ENCODE measurements around the gene TM9SF4.
A peak's percentile ranks its signal among the peaks of the same experiment; 100 is the strongest.
"Not testable (repeated sequence)": the region's sequence is repeated elsewhere in the genome, so short reads cannot be mapped to it uniquely, and the experiment has no call there.

TM9SF4 gene

DNA sequence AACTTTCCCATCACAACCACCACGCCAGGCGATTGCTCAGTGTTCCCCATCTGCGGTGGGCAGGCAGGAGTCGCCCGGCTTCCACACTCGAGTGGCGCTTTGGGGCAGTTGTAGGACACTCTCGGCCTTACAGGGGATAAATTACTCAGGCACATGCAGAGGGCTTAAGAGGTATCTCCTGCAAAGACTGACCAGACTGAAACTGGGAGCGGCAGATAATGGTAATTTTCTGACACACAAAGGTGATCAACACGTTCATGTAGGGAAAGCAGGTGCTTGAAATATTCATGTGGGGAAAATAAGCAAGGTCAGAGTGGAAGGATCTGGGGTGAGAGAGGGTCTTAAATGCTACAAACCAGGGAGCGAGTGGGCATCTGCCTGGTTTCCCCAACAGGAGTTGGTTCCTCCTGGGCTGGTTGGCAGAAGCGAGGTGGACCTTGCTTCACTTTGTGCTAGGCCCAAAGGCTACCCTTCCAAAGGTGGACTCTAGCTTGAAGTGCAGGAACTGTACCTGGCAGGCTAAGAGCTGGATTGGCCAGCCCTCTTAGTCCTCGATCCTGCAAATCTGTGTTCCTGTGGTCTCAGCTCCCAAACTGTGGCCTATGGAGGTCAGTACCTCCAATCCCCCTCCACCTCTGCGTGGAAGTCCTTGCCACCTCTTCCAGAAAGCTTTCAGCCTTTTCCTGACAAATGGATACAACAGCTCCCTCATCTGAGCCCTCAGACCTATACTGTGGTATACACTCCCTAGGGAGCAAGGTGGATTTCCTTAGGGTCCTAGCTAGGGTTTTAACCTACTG, 81.3 kb downstream of the TM9SF4 start:
- Mint-ChIP-seq H3K27ac (peak overlapping the region; percentile 2), H3K9me3 (no peaks in the 10 kb centered on the region), H3K36me3 (ENCODE audit: low read depth) (peaks cover 17% of the 10 kb centered on the region), H3K4me3 (peak overlapping the region; percentile 67), H3K4me1 (ENCODE audit: low read depth) (peaks cover 18% of the 10 kb centered on the region), H3K27me3 (ENCODE audit: low read depth) (no peaks in the 10 kb centered on the region)

DNA sequence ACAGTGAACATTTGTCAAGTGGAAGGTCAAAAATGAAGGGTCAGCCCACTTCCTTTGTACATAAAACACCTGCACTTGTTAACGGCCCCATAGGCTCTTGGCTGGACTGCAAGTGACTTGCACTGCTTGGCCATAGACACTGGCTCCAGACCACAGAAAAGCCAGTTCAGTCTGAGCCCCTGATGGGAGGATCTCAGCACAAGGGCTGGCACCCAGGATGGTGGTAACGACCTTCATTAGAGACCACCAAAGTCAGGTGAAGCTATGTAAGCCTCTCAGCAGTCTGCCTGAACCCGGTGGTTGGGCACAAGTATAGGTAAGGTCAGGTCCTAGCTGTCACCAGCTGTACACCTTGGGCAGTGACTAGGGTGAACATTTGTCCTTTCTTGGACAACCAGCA, 81.9 kb downstream of the TM9SF4 start:
- Mint-ChIP-seq H3K4me3 (peak overlapping the region; percentile 67), H3K4me1 (ENCODE audit: low read depth) (peaks cover 18% of the 10 kb centered on the region), H3K9me3 (no peaks in the 10 kb centered on the region), H3K27ac (no peak overlapping the region), H3K36me3 (ENCODE audit: low read depth) (peaks cover 17% of the 10 kb centered on the region), H3K27me3 (ENCODE audit: low read depth) (no peaks in the 10 kb centered on the region)

DNA sequence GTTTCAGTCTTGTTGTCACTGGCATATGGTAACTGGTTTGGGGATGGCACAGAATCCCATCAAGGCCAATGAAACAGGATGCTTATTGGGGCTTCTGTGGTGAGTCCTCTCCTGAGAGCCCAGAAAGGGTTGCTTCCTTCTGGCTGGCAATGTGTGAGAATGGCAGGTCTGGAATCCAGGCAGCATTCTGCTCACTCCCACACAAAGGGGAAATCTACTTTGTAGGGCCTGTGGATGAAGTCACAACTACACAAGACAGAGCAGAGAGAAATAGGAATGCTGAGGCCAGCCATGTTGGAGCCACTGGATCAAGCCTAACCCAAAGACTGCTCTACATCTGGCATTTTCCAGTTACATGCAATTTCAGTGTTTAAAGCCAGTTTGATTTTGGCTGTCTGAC, 82.4 kb downstream of the TM9SF4 start:
- no peak overlapping the region for H3K27ac Mint-ChIP-seq
- H3K4me3 Mint-ChIP-seq = no peak overlapping the region
- H3K36me3 Mint-ChIP-seq (ENCODE audit: low read depth) = peaks cover 17% of the 10 kb centered on the region
- peaks cover 18% of the 10 kb centered on the region for H3K4me1 Mint-ChIP-seq (ENCODE audit: low read depth)
- H3K9me3 Mint-ChIP-seq = no peaks in the 10 kb centered on the region
- H3K27me3 Mint-ChIP-seq (ENCODE audit: low read depth) = no peaks in the 10 kb centered on the region

DNA sequence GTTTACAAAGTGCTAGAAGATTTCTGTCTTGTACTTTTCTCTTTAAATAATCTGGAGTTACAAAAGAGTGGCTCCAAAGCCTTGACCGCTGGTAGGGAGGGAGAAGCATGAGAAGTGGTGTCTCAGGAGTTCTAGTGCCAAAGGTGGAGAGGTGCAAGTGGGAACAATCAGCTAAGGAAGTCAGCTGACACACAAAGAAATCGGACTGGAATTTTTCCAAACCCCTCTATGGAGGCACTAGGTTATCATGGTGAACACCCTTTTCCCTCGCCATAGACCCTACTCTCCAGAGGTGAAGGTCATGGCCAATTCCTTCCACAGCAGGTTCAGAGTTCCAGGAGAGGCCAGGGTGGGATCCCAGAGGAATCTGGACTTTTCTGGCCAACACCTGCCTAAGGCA, 83.2 kb downstream of the TM9SF4 start:
- Mint-ChIP-seq H3K36me3 (ENCODE audit: low read depth) (peaks cover 22% of the 10 kb centered on the region), H3K4me1 (ENCODE audit: low read depth) (peaks cover 18% of the 10 kb centered on the region), H3K27ac (no peak overlapping the region), H3K9me3 (no peaks in the 10 kb centered on the region), H3K27me3 (ENCODE audit: low read depth) (no peaks in the 10 kb centered on the region), H3K4me3 (no peak overlapping the region)

DNA sequence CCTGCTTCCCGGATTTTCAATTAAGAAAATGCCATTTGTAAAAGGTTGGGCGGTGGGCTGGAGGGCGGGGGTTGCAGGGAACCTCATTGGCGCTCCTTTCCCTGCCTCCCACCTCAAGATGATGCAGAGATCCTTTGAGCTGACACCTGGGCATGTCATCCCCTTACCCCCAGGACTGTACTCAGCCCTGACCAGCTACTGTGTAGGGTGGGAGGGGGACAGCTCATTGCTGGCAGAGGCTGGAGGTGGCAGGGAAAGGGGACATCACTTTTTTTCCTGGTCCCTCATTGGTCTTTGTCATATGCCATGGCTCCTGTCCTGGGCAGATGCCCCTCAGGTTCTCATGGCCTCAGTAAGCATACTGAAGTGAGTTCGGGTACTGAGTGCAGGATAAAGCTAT, 83.8 kb downstream of the TM9SF4 start:
- H3K9me3 Mint-ChIP-seq; H3K4me3 Mint-ChIP-seq; H3K27ac Mint-ChIP-seq; H3K27me3 Mint-ChIP-seq (ENCODE audit: low read depth): not testable (repeated sequence)
- Mint-ChIP-seq H3K36me3 (ENCODE audit: low read depth) (peaks cover 24% of the 10 kb centered on the region), H3K4me1 (ENCODE audit: low read depth) (peaks cover 18% of the 10 kb centered on the region)

DNA sequence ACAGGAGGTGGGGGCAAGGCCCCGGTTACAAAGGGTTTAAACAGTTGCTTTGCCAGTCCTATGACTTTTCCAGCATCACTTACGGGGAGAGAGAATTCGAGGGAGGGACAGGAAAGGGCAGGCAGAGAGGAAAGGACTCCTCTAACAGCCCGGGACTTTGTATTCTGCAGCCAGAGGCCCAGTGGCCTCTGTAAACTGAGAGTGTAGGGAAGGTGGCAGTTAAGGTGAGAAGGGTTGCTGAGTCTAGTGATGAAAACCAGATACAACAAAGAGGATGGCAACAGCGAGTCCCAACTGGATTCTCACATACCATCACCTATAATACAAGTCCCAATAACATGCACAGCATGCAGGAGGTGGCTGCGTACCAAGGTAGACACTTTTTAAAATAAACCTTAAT, 84.5 kb downstream of the TM9SF4 start:
- no peaks in the 10 kb centered on the region for H3K9me3 Mint-ChIP-seq
- no peak overlapping the region for H3K27ac Mint-ChIP-seq
- H3K36me3 Mint-ChIP-seq (ENCODE audit: low read depth) = peaks cover 24% of the 10 kb centered on the region
- H3K27me3 Mint-ChIP-seq (ENCODE audit: low read depth) = no peaks in the 10 kb centered on the region
- peaks cover 15% of the 10 kb centered on the region for H3K4me1 Mint-ChIP-seq (ENCODE audit: low read depth)
- no peak overlapping the region for H3K4me3 Mint-ChIP-seq

DNA sequence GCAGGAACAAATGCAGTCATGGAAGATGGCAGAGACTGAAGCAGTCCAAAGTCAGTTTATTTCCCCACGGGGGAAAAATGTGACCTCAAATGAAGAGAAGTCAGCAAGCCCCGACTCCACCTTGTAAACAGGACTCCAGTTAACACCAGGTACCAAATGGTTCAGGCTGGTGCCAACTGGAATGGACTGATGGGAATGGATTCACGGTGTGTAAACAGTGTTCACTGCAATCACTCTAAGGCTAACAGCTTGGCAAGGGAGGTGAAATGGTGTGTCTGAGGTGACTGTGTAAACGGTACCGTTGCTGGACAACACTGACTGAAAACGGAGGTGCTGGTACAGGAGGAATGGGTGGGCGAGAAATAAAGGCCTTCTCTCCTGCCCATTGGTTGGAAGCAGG, 86.1 kb downstream of the TM9SF4 start:
- Mint-ChIP-seq H3K36me3 (ENCODE audit: low read depth) (peaks cover 28% of the 10 kb centered on the region), H3K9me3 (no peaks in the 10 kb centered on the region), H3K27ac (no peak overlapping the region), H3K4me1 (ENCODE audit: low read depth) (peaks cover 11% of the 10 kb centered on the region), H3K27me3 (ENCODE audit: low read depth) (no peaks in the 10 kb centered on the region), H3K4me3 (no peak overlapping the region)

DNA sequence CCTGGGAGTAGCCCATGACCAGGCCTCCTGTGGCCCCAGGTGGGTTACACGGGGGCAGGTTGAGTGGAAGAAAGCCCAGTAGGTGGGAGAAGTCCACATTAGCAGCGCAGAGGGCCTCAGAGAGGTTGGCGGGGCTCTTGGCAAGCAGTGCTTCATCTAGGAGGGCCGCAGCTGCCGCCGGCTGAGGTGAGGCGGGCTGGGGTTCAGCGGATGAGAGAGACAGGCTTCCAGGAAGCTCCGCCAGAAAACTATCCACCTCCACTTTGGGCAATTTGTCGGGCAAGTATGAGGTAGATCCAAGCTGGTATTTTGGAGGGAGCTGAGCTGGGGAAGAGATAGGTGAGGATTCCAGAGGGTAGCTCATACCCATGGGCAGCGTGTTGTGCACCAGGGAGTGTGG, 87.1 kb downstream of the TM9SF4 start:
- H3K36me3 Mint-ChIP-seq (ENCODE audit: low read depth) = peaks cover 32% of the 10 kb centered on the region
- not testable (repeated sequence) for H3K27ac Mint-ChIP-seq; H3K27me3 Mint-ChIP-seq (ENCODE audit: low read depth); H3K4me3 Mint-ChIP-seq; H3K4me1 Mint-ChIP-seq (ENCODE audit: low read depth); H3K9me3 Mint-ChIP-seq

DNA sequence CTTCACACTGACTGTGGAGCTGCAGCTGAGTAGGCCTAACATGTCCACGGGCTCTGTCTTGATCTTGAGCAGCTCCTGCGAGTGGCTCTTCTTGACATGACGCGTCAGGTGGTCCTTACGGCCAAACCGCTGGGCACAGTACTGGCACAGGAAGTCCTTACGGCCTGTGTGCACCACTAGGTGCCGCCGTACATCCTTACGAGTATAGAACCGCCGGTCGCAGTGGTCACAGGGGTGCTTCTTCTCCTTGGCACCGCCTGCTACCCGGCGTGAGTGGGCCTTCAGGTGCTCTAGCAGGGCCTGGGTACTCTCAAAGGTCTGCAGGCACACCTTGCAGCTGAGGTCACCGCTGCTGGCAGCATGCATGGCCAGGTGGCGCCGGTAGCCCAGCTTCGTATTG, 87.6 kb downstream of the TM9SF4 start:
- not testable (repeated sequence) for H3K4me3 Mint-ChIP-seq; H3K4me1 Mint-ChIP-seq (ENCODE audit: low read depth); H3K9me3 Mint-ChIP-seq; H3K27me3 Mint-ChIP-seq (ENCODE audit: low read depth); H3K27ac Mint-ChIP-seq
- H3K36me3 Mint-ChIP-seq (ENCODE audit: low read depth) = peaks cover 35% of the 10 kb centered on the region

DNA sequence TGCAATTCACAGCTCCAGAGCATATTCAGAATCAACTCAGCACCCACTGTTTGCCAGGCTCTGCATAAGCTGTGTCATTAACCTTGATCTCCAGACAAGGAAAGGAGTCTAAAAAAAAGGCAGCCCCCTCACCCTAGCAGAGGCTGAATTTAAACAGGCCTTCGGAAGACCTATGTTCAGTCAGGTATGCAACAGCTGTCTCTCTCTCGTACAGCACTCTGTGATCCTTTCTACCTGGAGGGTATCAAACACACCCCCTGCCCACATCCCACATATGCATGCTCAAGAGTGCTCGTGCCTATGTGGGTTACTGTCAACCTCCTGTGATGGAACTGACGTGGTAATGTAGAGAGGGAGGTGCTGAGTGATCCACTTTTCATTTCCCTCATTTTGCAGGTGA, 89.5 kb downstream of the TM9SF4 start:
- Mint-ChIP-seq H3K27ac (peak overlapping the region; percentile 24), H3K4me1 (ENCODE audit: low read depth) (peaks cover 18% of the 10 kb centered on the region), H3K36me3 (ENCODE audit: low read depth) (peaks cover 32% of the 10 kb centered on the region), H3K27me3 (ENCODE audit: low read depth) (no peaks in the 10 kb centered on the region), H3K9me3 (no peaks in the 10 kb centered on the region), H3K4me3 (no peak overlapping the region)

DNA sequence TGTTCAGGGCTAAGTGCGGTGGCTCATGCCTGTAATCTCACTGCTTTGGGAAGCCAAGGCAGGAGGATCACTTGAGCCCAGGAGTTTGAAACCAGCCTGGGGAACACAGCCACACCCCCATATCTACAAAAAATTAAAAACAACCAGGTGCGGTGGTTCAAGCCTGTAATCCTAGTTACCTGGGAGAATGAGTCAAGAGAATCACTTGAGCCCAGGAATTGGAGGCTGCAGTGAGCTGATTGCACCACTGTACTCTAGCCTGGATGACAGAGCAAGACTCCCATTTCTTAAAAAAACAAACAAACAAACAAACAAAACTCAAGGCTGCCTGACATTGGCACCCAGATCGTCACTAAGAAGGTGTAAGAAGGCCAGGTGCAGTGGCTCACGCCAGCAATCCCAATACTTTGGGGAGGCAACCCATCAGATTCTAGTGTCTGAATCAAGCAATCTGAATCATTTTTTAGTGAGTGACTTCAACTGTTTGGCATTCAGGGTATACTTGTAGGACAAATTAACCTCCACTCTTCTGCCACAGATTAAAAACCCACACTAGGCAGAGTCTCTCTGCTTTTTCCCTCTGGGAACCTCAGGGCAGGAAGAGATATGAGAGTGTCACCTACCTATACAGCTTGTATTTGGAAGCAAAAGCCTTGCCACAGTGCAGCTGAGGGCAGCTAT, 91.9 kb downstream of the TM9SF4 start:
- Mint-ChIP-seq H3K9me3 (no peaks in the 10 kb centered on the region), H3K4me3 (no peak overlapping the region), H3K36me3 (ENCODE audit: low read depth) (peaks cover 27% of the 10 kb centered on the region), H3K4me1 (ENCODE audit: low read depth) (peaks cover 40% of the 10 kb centered on the region), H3K27ac (no peak overlapping the region), H3K27me3 (ENCODE audit: low read depth) (no peaks in the 10 kb centered on the region)

DNA sequence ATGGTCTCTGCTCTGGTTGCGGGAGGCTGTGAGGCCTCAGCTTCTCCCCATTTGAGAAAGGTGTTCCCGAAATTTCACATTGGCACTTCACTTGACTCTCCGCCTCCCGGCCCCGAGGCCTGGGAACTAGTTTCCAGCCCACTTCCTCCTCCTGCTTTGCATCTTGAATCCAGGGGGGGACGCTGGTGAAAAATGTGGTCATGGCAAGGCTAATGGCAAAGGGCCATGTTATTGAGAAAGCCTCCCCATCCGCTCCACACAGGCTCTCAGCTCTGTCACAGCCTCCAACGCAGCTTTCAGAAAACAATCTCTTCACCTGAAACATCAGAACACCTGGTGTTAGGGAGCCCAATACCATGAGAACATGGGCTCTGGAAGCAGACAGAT, 92.5 kb downstream of the TM9SF4 start:
- no peak overlapping the region for H3K4me3 Mint-ChIP-seq
- H3K9me3 Mint-ChIP-seq = no peaks in the 10 kb centered on the region
- H3K36me3 Mint-ChIP-seq (ENCODE audit: low read depth) = peaks cover 28% of the 10 kb centered on the region
- H3K27me3 Mint-ChIP-seq (ENCODE audit: low read depth) = no peaks in the 10 kb centered on the region
- H3K4me1 Mint-ChIP-seq (ENCODE audit: low read depth) = peaks cover 45% of the 10 kb centered on the region
- H3K27ac Mint-ChIP-seq = peak overlapping the region; percentile 39

DNA sequence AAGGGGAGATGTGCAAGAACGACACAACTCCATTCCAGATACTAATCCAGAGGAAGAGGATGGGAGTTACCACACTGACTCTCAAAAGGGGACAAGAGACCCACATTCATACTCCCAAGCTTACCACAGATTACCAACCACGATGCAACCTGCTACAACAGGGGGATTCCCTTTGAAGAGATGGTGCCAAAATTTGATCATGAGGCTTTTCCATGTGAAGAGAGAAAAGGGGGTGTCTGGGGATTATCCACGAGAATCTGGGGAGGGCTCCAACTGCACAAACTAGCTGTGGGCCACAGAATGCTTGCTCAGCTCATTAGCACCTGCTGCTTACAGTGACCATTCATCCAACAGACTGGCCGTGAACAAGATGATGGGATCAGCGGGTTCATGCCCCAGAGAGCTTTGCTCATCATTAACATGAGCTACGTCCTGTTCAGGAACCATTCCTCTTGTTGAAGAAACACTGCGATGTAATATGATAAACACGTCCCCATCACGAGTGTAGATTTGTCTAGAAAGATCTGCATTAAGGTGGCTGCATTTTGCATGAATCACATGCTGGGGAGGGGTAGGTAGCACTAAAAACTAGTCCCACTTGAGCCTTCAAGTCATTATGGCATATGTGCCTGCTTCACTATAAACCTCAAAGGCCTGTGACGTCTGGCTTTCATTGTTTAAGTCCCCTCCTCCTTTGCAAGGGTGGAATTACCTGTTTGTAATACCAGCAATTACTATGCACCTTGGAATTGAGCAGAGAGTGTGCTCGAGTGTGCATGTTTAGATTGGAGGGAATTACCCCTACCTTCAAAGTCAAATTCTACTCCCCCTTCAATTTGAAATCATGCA, 94.1 kb downstream of the TM9SF4 start:
- no peaks in the 10 kb centered on the region for H3K27me3 Mint-ChIP-seq (ENCODE audit: low read depth)
- H3K4me1 Mint-ChIP-seq (ENCODE audit: low read depth) = peaks cover 48% of the 10 kb centered on the region
- peaks cover 21% of the 10 kb centered on the region for H3K36me3 Mint-ChIP-seq (ENCODE audit: low read depth)
- no peaks in the 10 kb centered on the region for H3K9me3 Mint-ChIP-seq
- H3K4me3 Mint-ChIP-seq = peak overlapping the region; percentile 54
- peak overlapping the region; percentile 85 for H3K27ac Mint-ChIP-seq

DNA sequence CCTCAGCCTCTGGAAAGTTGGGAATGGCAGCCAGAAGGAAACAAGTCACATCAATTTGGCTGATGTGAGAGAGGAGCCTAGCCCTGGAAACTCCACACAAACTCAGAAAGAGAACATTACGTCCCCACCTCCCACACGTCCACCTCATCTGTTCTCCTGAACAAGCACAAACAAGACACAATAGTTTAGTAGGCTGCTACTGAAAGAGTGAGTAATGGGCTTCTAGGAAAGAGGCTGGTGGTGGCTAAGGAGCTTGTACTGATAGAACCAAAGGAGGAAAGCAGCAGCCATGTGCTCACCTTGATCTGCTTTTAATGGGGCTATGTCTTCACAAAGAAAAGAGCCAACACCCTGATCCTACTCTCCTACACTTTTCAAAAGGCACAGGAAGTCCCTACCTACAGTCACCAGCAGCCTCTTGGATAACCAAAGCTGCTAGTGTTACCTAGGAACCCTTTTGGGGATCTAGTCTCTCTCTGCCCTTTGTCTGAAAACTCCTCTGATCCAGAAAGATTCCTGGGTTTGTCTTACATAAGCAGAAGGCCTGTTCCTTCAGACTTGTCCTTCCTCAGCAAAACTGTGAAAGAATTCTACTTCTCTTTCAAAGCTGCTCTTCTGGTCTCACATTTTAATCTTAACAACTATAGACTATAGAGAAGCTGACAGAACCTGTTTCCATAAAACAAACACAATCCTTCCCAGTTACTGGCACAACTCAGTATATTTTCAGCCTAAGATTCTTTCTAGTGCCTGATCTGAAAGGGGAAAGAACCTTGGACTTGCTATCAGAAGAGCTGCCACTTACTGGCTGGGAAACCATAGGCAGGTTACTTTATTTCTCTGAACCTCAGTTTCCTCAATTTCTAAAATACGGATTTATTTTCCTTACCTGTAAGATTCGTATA, 94.9 kb downstream of the TM9SF4 start:
- Mint-ChIP-seq H3K9me3 (no peaks in the 10 kb centered on the region), H3K4me1 (ENCODE audit: low read depth) (peaks cover 56% of the 10 kb centered on the region), H3K27me3 (ENCODE audit: low read depth) (no peaks in the 10 kb centered on the region), H3K36me3 (ENCODE audit: low read depth) (peaks cover 18% of the 10 kb centered on the region), H3K27ac (peak overlapping the region; percentile 85), H3K4me3 (peak overlapping the region; percentile 54)

All from T-helper 1 cell treated with Interleukin-12 subunit alpha and Interleukin-12 subunit beta and Interleukin-4 antibody, amounts not matched to agents 30 μg/mL and 1 μg/mL, for 36 hours (primary cell).